Stimulated activated CD8-positive, alpha-beta memory T cell treated with anti-CD3 and anti-CD28 coated beads, Interleukin-7, amount 100 ng/mL, for 48 hours (primary cell): ENCODE data around the gene CDY1B.
"Not testable (repeated sequence)": the region's sequence is repeated elsewhere in the genome, so short reads cannot be mapped to it uniquely, and the experiment has no call there.

Experiments used
- DNase-seq, 2 donors: peaks; one replicate each; pipeline ENCODE4 v3.0.0-alpha.2; 2020; ENCODE audit warnings: low read depth in 1 of 2; ENCODE audit errors: extremely low read depth in 1 of 2

CDY1B gene

DNA sequence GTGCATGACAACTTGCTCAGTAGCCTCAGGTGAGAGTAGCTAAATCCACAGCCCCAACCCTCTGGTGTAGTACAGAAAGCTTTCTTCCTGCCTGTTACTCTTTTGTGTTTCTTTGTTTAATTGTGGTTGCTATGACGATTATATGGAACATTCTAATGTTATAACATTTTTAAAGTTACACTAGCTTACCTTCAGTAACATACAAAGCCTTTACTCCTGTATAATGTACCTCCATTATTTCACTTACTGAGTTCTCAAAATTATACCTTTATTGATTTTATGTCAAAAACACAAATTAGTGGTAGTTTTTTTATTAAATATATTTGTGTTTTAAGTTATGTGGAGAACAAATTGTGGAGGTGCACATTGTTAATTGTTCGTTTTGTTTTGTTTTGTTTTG is at the start of gene CDY1B:
CDY1B (minus strand) TSS at position 101 of the 400 bp plus-strand sequence. CDS start 331 bp downstream, outside the sequence.
- not testable (repeated sequence) for DNase-seq

- not testable (repeated sequence) for DNase-seq
These were observed 1.7 kb upstream of the CDY1B start for GRCh38 chrY:24049525-24049924.

DNA sequence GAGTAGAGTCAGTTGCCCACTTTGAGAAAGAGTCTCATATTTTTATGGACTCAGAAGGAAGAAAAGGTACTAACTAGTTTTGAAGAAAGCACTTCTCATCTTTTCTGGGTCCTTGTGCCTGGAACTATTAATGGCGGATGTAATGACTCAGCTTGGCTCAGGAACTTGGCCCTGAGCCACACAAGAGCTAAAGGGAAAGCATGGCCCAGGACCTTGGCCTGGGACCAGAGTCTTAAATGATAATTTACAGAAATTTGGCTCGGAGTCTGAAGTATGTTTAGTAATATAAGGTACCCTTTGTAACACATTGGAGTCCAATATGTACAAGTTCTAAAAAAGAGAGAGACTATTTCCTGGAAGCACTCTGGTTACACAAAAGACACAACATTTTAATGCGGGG is 4.6 kb downstream of the CDY1B start:
- not testable (repeated sequence) for DNase-seq

DNA sequence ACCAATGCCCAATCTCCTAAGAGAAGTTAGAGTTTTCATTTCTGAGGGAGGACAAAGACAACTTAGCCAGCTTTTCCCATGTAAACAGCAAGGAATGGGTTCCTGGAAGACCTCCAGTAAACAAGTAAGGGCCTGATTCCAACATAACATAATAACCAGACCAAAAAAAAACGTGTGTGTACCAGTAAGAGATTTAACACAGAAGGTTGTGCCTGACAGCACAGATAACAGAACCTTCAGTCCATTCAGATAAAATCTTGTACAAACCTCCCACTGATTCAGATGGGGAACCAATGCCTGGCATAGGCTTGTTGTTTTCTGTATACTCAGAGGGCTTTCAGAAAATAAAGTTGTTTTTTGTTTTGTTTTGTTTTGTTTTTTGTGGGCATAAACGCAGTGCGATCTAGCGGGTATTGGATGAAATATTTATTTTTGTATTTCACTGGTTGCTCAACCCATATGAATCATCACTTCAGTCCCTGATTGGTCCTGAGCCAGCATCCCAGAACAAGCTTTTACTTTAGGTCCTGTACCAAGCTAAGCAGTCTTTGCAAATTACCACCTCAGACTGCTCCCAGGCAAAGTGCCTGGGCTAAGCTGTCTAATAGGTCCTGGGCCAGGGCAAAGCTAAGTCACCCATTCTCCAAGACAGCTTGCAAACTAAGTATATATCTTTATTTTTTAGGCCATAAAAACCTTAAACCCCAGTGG is 8.7 kb downstream of the CDY1B start:
- not testable (repeated sequence) for DNase-seq

DNA sequence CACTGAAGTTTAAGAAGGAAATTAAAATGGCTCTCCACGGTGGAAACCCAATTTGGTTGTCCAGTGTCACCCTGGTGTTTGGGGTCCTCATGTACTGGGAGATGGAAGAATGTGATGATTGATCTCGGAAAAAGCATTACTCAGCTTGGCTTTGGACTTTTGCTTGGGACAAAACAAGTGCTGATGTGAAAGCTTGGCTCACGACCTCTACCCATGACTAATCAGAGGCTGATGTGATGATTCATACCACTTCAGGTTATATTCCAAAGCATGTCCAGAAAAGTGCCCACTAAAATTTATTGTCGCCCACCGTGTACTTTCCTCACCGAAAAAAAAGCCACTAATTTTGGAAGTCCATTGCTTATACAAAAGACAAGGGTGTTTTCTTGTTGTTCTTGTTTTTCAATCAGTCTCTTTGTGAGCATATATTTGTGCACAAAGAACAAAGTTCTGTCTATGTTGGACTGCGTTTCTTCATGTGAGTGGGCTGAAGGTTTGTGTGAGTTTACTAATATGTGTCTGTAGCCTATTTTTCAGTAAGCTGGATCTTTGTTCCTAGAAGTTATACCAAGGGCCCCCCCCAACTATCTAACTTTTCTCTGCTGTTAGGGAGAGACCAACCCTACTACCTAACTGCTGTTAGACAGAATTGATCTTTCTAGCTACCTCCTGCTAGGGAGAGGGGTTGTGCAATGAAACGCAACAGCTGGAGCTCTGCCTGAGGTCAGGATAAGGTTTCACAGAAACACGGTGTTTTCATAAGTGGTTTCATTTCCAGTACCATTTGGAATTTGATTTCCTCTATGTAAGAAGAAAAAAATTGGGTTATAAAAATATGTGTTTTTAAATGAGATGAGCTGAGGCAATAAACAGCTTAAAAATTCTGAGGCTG is 21.4 kb downstream of the CDY1B start:
- not testable (repeated sequence) for DNase-seq
